ENCODE data around the gene PTGR2.
"Not testable (repeated sequence)": the region's sequence is repeated elsewhere in the genome, so short reads cannot be mapped to it uniquely, and the experiment has no call there.

Gene PTGR2

GRCh38 chr14:73823339-73823885 is 28.2 kb upstream of the PTGR2 start:
- no peak for DNase-seq (ENCODE audit: low spot score in 2 of 2)
- Mint-ChIP-seq H3K4me3 (no peak overlapping the region), H3K9me3 (no peaks in the 10 kb centered on the region), H3K27ac (no peak overlapping the region), H3K27me3 (no peaks in the 10 kb centered on the region), H3K36me3 (no peaks in the 10 kb centered on the region), H3K4me1 (peaks cover 2% of the 10 kb centered on the region)
- no peak for ATAC-seq (ENCODE audit: low read depth)

DNA sequence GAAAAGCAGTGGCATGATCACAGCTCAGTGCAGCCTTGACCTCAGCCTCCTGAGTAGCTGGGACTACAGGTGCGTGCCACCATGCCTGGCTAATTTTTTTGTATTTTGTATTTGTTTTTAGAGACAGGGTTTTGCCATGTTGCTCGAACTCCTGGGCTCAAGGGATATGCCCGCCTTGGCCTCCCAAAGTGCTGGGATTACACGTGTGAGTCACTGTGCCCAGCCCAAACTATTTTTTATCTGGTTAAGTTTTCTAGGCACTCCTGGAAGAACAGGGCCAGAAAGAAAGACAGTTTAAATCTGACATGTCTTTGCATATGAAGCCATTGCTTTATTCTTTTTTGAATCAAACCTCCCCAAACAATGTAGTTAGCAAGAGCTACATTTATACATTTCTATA is 27.5 kb upstream of the PTGR2 start:
- H3K36me3 Mint-ChIP-seq = no peaks in the 10 kb centered on the region
- DNase-seq (ENCODE audit: low spot score in 2 of 2) = no peak
- no peak overlapping the region for H3K27ac Mint-ChIP-seq
- no peak overlapping the region for H3K4me3 Mint-ChIP-seq
- ATAC-seq (ENCODE audit: low read depth) = no peak
- peaks cover 2% of the 10 kb centered on the region for H3K4me1 Mint-ChIP-seq
- no peaks in the 10 kb centered on the region for H3K9me3 Mint-ChIP-seq
- no peaks in the 10 kb centered on the region for H3K27me3 Mint-ChIP-seq

- ATAC-seq (ENCODE audit: low read depth) = no peak
- no peaks in the 10 kb centered on the region for H3K9me3 Mint-ChIP-seq
Observed at GRCh38 chr14:73824536-73824935, 27.1 kb upstream of the PTGR2 start.

GRCh38 chr14:73825551-73826188 is 26.0 kb upstream of the PTGR2 start:
- ATAC-seq (ENCODE audit: low read depth) (peak; percentile 95), DNase-seq (ENCODE audit: low spot score in 2 of 2) (peak; percentile 72 to 74)
- Mint-ChIP-seq H3K27ac (no peak overlapping the region), H3K9me3 (no peaks in the 10 kb centered on the region), H3K4me1 (peaks cover 6% of the 10 kb centered on the region), H3K27me3 (no peaks in the 10 kb centered on the region), H3K36me3 (no peaks in the 10 kb centered on the region), H3K4me3 (no peak overlapping the region)

More at GRCh38 chr14:73824536-73824935, 27.1 kb upstream of the PTGR2 start:
- no peak for DNase-seq (ENCODE audit: low spot score in 2 of 2)
- H3K27me3 Mint-ChIP-seq = no peaks in the 10 kb centered on the region
- H3K36me3 Mint-ChIP-seq = no peaks in the 10 kb centered on the region
- no peak overlapping the region for H3K4me3 Mint-ChIP-seq
- no peak overlapping the region for H3K27ac Mint-ChIP-seq
- H3K4me1 Mint-ChIP-seq = peaks cover 2% of the 10 kb centered on the region

DNA sequence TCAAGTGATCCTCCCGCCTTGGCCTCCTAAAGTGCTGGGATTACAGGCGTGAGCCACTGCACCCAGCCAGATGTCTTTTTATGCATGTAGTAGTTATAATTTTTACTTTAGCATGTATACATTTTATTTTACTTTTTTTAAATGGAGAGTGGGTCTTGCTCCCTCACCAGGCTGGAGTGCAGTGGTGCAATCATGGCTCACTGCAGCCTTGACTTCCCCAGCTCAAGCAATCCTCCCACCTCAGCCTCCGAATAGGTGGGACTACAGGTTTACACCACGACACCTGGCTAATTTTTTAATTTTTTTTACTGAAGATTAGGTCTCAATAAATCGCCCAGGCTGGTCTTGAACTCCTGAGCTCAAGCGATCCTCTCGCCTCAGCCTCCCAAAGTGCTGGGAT is 24.4 kb upstream of the PTGR2 start:
- H3K4me1 Mint-ChIP-seq; ATAC-seq (ENCODE audit: low read depth); DNase-seq (ENCODE audit: low spot score in 2 of 2); H3K27ac Mint-ChIP-seq; H3K9me3 Mint-ChIP-seq; H3K4me3 Mint-ChIP-seq; H3K27me3 Mint-ChIP-seq; H3K36me3 Mint-ChIP-seq: not testable (repeated sequence)

DNA sequence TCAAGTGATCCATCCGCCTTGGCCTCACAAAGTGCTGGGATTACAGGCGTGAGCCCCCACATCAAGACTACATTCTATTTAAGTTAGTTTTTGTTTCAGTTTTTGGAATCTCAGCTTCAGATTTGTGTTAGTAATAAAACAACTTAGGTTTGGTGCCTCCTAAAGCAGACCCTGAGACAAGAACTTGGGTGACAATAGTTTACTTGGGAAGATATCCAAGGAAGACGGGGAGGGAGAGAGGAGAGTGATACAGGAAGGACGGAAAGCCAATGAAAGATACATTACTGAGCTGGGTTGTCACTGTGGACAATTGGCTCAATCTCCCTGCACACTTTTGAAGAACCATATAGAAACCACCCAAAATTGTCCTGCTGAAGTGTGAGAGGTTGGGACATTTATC is 22.6 kb upstream of the PTGR2 start:
- H3K4me3 Mint-ChIP-seq = no peak overlapping the region
- H3K36me3 Mint-ChIP-seq = no peaks in the 10 kb centered on the region
- no peaks in the 10 kb centered on the region for H3K27me3 Mint-ChIP-seq
- ATAC-seq (ENCODE audit: low read depth) = no peak
- no peak overlapping the region for H3K27ac Mint-ChIP-seq
- DNase-seq (ENCODE audit: low spot score in 2 of 2) = no peak
- H3K9me3 Mint-ChIP-seq = no peaks in the 10 kb centered on the region
- H3K4me1 Mint-ChIP-seq = peaks cover 6% of the 10 kb centered on the region

DNA sequence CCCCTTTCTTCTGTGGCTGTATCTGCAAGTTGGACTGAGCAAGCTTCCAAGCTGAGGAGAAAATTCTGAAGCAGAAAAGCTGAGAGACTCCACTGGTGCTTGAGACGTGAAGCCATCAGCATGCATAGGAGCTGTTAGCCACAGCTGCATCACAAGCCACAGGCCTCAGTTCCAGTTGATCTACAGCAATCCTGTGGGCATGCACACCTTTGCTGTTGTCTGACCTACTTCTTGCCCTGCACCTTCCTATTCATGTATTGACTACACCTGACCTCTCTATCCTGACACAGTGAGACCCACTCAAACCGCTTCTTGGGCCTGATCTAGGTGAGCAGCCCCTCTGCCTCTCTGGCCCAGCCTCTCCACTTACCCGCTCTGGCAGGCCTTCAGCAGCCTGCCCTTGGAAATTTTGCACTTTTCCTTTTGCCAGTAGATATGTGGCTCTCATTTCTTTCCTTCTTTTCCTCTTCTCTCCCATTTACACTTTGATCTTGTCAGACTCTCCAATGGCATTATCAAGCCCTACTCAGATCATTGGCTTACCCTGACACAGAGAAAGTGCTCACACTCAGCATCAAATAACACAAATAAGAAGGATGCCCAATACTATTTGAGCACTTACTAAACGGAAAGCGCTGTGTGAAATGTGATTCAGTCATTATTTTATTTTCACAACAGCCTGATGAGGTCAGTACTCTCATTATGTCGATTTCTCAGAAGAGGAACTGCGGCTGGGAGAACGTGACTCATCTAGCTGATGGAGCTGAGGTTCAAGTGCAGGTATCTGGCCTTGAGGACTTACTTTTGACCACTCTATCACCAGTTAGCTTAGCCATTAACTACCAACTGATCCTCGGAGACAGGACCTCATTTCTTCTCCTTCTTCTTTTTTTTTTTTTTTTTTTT is 21.9 kb upstream of the PTGR2 start:
- no peak overlapping the region for H3K4me3 Mint-ChIP-seq
- DNase-seq (ENCODE audit: low spot score in 2 of 2) (peak in 1 of 2 donors; percentile 14), ATAC-seq (ENCODE audit: low read depth) (peak; percentile 65)
- peaks cover 6% of the 10 kb centered on the region for H3K4me1 Mint-ChIP-seq
- H3K36me3 Mint-ChIP-seq = no peaks in the 10 kb centered on the region
- no peaks in the 10 kb centered on the region for H3K27me3 Mint-ChIP-seq
- peak overlapping the region; percentile 9 for H3K27ac Mint-ChIP-seq
- H3K9me3 Mint-ChIP-seq = no peaks in the 10 kb centered on the region

DNA sequence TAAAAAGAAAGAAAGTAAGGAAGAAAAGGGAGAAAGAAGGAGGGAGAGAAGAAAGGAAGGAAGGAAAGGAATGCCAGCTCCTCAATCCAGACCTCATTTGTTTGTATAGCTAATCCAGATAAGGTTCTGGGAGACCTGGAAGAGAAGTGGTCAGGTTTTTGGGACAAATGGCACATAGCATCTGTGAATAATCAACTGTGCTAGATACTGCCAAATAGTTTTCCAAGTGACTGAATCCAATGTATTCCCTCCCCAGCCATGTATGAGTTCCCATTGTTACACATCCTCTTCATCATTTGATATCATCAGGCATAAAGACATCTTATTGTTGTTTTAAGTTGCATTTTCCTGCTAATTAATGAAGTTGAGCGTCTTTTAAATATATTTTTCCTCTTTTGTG is 18.6 kb upstream of the PTGR2 start:
- no peak overlapping the region for H3K4me3 Mint-ChIP-seq
- H3K27ac Mint-ChIP-seq = no peak overlapping the region
- ATAC-seq (ENCODE audit: low read depth) (no peak), DNase-seq (ENCODE audit: low spot score in 2 of 2) (no peak)
- no peaks in the 10 kb centered on the region for H3K9me3 Mint-ChIP-seq
- no peaks in the 10 kb centered on the region for H3K27me3 Mint-ChIP-seq
- peaks cover 4% of the 10 kb centered on the region for H3K4me1 Mint-ChIP-seq
- no peaks in the 10 kb centered on the region for H3K36me3 Mint-ChIP-seq

DNA sequence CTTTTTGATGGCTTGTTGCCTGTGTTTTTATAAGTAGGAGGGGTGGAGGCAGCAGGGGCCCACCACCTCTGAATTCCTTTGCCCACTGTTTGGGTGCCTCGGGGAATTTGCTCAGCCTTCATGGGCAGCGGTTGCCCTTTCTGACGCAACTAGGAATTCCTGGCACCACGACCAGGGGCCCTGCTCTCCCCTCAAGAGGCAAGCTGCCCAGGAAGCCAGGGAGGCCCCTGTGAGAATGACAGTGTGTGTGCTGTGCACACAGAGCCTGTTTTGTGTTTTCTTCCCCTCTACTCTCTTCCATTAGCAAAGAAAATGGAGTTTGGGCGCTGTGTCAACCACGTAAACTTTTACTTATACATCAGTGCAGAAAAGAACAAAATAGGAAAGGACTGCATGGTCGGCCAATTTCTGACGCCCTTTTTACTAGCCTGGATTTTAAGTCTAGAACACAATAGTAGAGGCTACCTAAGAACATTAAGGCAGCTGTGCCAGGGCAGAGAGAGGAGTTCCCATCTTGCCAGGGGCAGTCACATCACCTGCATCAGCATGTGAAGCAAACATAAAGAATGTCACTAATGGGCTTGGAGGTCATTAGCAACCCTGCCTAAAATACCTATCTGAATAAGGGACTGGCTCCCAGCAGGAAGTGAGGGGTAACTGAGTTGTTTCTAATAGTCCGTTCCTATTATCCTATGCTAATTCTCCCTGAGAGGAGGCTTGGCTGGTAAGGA is 17.9 kb upstream of the PTGR2 start:
- no peak for DNase-seq (ENCODE audit: low spot score in 2 of 2)
- Mint-ChIP-seq H3K4me3 (no peak overlapping the region), H3K9me3 (no peaks in the 10 kb centered on the region)

GRCh38 chr14:73834261-73834625 is 17.4 kb upstream of the PTGR2 start:
- no peak for ATAC-seq (ENCODE audit: low read depth)
- no peaks in the 10 kb centered on the region for H3K9me3 Mint-ChIP-seq
- no peaks in the 10 kb centered on the region for H3K36me3 Mint-ChIP-seq
- no peaks in the 10 kb centered on the region for H3K27me3 Mint-ChIP-seq
- DNase-seq (ENCODE audit: low spot score in 2 of 2) = no peak
- H3K4me1 Mint-ChIP-seq = peaks cover 4% of the 10 kb centered on the region
- no peak overlapping the region for H3K27ac Mint-ChIP-seq
- H3K4me3 Mint-ChIP-seq = no peak overlapping the region

More for the DNA sequence above, 17.9 kb upstream of the PTGR2 start:
- no peaks in the 10 kb centered on the region for H3K27me3 Mint-ChIP-seq
- no peaks in the 10 kb centered on the region for H3K36me3 Mint-ChIP-seq
- peaks cover 4% of the 10 kb centered on the region for H3K4me1 Mint-ChIP-seq
- no peak for ATAC-seq (ENCODE audit: low read depth)
- H3K27ac Mint-ChIP-seq = no peak overlapping the region

DNA sequence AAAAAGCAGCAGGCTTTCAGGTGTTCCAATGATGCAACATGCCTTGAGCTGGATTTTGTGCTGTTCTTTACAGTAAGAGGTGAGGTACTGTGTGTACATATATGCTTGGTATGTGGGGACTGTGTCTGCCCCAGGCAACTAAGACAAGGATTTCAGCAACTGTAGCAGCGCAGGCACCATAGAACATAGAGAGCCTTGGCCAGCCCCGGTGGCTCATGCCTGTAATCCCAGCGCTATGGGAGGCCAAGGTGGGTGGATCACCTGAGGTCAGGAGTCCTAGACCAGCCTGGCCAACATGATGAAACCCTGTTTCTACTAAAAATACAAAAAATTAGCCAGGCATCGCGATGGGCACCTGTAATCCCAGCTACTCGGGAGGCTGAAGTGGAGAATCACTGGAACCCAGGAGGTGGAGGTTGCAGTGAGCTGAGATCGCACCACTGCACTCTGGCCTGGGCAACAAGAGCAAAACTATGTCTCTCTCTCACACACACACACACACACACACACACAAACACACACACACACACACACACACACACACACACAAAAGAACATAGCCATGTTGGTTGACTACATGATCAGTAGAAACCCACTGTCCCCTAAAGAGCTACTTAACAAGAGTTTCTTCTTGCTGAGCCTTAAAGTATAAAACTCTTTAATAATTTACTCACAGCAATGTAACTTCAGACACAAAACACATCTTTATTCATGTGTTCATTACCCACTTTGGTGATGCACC is 13.2 kb upstream of the PTGR2 start:
- not testable (repeated sequence) for H3K27ac Mint-ChIP-seq; H3K4me3 Mint-ChIP-seq; H3K9me3 Mint-ChIP-seq; H3K4me1 Mint-ChIP-seq; DNase-seq (ENCODE audit: low spot score in 2 of 2); H3K27me3 Mint-ChIP-seq; ATAC-seq (ENCODE audit: low read depth); H3K36me3 Mint-ChIP-seq

GRCh38 chr14:73842201-73842600 is 9.4 kb upstream of the PTGR2 start:
- ATAC-seq (ENCODE audit: low read depth) = no peak
- no peak overlapping the region for H3K27ac Mint-ChIP-seq
- no peaks in the 10 kb centered on the region for H3K4me1 Mint-ChIP-seq
- H3K4me3 Mint-ChIP-seq = no peak overlapping the region
- DNase-seq (ENCODE audit: low spot score in 2 of 2) = no peak
- H3K36me3 Mint-ChIP-seq = no peaks in the 10 kb centered on the region
- no peaks in the 10 kb centered on the region for H3K27me3 Mint-ChIP-seq
- peaks cover 2% of the 10 kb centered on the region for H3K9me3 Mint-ChIP-seq

DNA sequence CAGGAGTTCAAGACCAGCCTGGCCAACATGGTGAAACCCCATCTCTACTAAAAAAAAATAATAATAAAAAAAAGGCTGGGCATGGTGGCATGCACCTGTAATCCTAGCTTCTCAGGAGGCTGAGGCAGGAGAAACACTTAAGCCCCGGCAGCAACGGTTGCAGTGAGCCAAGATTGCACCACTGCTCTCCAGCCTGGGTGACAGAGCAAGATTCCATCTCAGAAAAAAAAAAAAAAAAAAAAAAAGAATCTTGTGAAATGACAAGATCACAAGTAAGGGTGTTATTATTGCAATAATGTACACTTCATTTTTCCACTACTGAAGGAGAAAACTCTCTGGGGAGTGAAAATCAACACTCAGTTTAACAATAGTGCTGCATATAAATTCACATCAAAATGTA is 8.8 kb upstream of the PTGR2 start:
- DNase-seq (ENCODE audit: low spot score in 2 of 2) = no peak
- no peaks in the 10 kb centered on the region for H3K27me3 Mint-ChIP-seq
- ATAC-seq (ENCODE audit: low read depth) = no peak
- no peaks in the 10 kb centered on the region for H3K4me1 Mint-ChIP-seq
- no peaks in the 10 kb centered on the region for H3K36me3 Mint-ChIP-seq
- H3K27ac Mint-ChIP-seq = no peak overlapping the region
- no peak overlapping the region for H3K4me3 Mint-ChIP-seq
- peaks cover 2% of the 10 kb centered on the region for H3K9me3 Mint-ChIP-seq
